Chondrocyte (in vitro differentiated cells): Measurements from ENCODE around the gene AP4E1. TPM values are rescaled to one million over a fixed set of nuclear protein-coding genes. Genes with fewer than 3 reads are reported as not detected.
"Not testable (repeated sequence)": the region's sequence is repeated elsewhere in the genome, so short reads cannot be mapped to it uniquely, and the experiment has no call there.

ENCODE experiments used
- DNase-seq: peaks from one replicate; pipeline ENCODE4 v3.0.0; 2021; ENCODE audit warnings: mixed read lengths, low spot score
- H3K27ac Mint-ChIP-seq: one replicate; pipeline ENCODE4 v1.8.0; 2021; ENCODE audit warnings: mild to moderate bottlenecking, moderate library complexity, mixed read lengths; ENCODE audit not compliant: unreplicated experiment
- H3K27me3 Mint-ChIP-seq: 2 replicates; pipeline ENCODE4 v1.8.0; 2021; ENCODE audit warnings: low read depth, mixed read lengths
- H3K36me3 Mint-ChIP-seq: 2 replicates; pipeline ENCODE4 v1.8.0; 2021; ENCODE audit warnings: low read depth, mixed read lengths
- H3K4me1 Mint-ChIP-seq: 2 replicates; pipeline ENCODE4 v1.8.0; 2021; ENCODE audit warnings: low read depth, mild to moderate bottlenecking, mixed read lengths
- H3K4me3 Mint-ChIP-seq: one replicate; pipeline ENCODE4 v1.8.0; 2021; ENCODE audit warnings: mild to moderate bottlenecking, moderate library complexity, mixed read lengths; ENCODE audit not compliant: unreplicated experiment
- H3K9me3 Mint-ChIP-seq: 2 replicates; pipeline ENCODE4 v1.8.0; 2021; ENCODE audit warnings: low read depth, mixed read lengths
- CTCF ChIP-seq: fragments of 200-600 bp; sonication (generic); IDR thresholded peaks from 2 replicates; pipeline ENCODE4 v1.5.0; 2021; ENCODE audit warnings: antibody characterized with exemption, mild to moderate bottlenecking, moderate library complexity
- total RNA-seq: library from RNA; stranded (reverse); gene quantifications from 3 replicates; pipeline ENCODE4 v1.2.1, GENCODE V29; 2021

Gene AP4E1
- total RNA-seq, 1 donor from 2014 or later, result 13.2 TPM

- TF ChIP-seq CTCF, result no peak
- peaks cover 17% of the 10 kb centered on the region for H3K9me3 Mint-ChIP-seq
- no peak overlapping the region for H3K27ac Mint-ChIP-seq
- H3K4me3 Mint-ChIP-seq, result no peak overlapping the region
- peaks cover 27% of the 10 kb centered on the region for H3K4me1 Mint-ChIP-seq
- no peaks in the 10 kb centered on the region for H3K27me3 Mint-ChIP-seq
- H3K36me3 Mint-ChIP-seq, result peaks cover 6% of the 10 kb centered on the region
- no peak for DNase-seq
Measured at GRCh38 chr15:50889589-50889988, 18.9 kb upstream of the AP4E1 start.

- H3K27ac Mint-ChIP-seq, result no peak overlapping the region
- no peak overlapping the region for H3K4me3 Mint-ChIP-seq
- no peaks in the 10 kb centered on the region for H3K27me3 Mint-ChIP-seq
- H3K36me3 Mint-ChIP-seq, result peaks cover 6% of the 10 kb centered on the region
- DNase-seq, result no peak
- H3K4me1 Mint-ChIP-seq, result peaks cover 15% of the 10 kb centered on the region
- no peak for TF ChIP-seq CTCF
- peaks cover 17% of the 10 kb centered on the region for H3K9me3 Mint-ChIP-seq
Measured at GRCh38 chr15:50890751-50891150, 17.7 kb upstream of the AP4E1 start.

GRCh38 chr15:50891159-50891558 is 17.3 kb upstream of the AP4E1 start:
- peaks cover 11% of the 10 kb centered on the region for H3K4me1 Mint-ChIP-seq
- no peak overlapping the region for H3K27ac Mint-ChIP-seq
- H3K4me3 Mint-ChIP-seq, result no peak overlapping the region
- no peaks in the 10 kb centered on the region for H3K27me3 Mint-ChIP-seq
- no peak for DNase-seq
- TF ChIP-seq CTCF, result no peak
- H3K9me3 Mint-ChIP-seq, result peaks cover 17% of the 10 kb centered on the region
- H3K36me3 Mint-ChIP-seq, result peaks cover 6% of the 10 kb centered on the region

- H3K9me3 Mint-ChIP-seq, result peaks cover 17% of the 10 kb centered on the region
- no peak for DNase-seq
- peaks cover 6% of the 10 kb centered on the region for H3K36me3 Mint-ChIP-seq
- no peak for TF ChIP-seq CTCF
- no peak overlapping the region for H3K4me3 Mint-ChIP-seq
- H3K4me1 Mint-ChIP-seq, result no peaks in the 10 kb centered on the region
- no peak overlapping the region for H3K27ac Mint-ChIP-seq
- no peaks in the 10 kb centered on the region for H3K27me3 Mint-ChIP-seq
Measured at GRCh38 chr15:50893976-50894375, 14.5 kb upstream of the AP4E1 start.

DNA sequence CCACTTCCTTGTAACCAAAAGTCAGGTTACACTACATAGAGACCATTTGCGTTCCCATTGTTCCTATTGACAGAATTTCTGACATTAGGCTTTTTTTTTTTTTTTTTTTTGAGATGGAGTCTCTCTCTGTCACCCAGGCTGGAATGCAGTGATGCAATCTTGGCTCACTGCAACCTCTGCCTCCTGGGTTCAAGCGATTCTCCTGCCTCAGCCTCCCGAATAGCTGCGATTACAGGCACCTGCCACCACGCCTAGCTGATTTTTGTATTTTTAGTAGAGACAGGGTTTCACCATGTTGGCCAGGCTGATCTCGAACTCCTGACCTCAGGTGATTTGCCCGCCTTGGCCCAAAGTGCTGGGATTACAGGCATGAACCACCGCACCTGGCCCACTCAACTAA is 7.1 kb upstream of the AP4E1 start:
- H3K27me3 Mint-ChIP-seq, DNase-seq, H3K4me1 Mint-ChIP-seq, H3K36me3 Mint-ChIP-seq, H3K4me3 Mint-ChIP-seq, H3K9me3 Mint-ChIP-seq, H3K27ac Mint-ChIP-seq: not testable (repeated sequence)

DNA sequence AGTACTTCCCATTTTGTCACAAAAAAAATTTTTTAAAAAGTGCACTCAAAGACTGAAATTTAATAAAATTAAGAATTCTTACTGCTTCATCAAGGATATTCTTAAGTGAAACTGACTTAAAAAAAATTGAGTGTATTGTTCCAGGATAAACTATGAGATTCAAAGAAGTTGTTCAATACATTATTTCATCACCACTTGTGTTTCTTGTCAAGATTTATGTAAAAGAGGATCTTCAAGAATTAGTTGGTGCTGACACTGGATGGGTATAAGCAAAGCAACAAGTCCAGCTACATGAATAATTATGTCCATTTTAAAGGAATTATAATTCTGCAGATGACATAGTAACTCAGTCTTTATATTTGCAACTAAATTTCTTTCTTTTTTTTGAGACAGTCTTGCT is 4.3 kb upstream of the AP4E1 start:
- Mint-ChIP-seq H3K4me1 (peaks cover 12% of the 10 kb centered on the region), H3K27ac (no peak overlapping the region), H3K36me3 (no peaks in the 10 kb centered on the region), H3K9me3 (no peaks in the 10 kb centered on the region), H3K27me3 (no peaks in the 10 kb centered on the region), H3K4me3 (no peak overlapping the region)
- TF ChIP-seq CTCF, result no peak
- no peak for DNase-seq
